A549 (cell line): ENCODE results near the gene FANCC.

ENCODE experiments used
- CBX2 ChIP-seq: fragments of 200-600 bp; sonication (generic); IDR thresholded peaks from 2 replicates; pipeline ENCODE4 v1.6.1; 2016; ENCODE audit warnings: low read depth, mild to moderate bottlenecking, borderline replicate concordance
- FOSL2 ChIP-seq, 2 experiments: fragments of 450-650 bp in 1 of 2; fragments of >200 bp in 1 of 2; sonication (Bioruptor Twin) in 1 of 2; formaldehyde crosslinking; IDR thresholded peaks; 2 replicates each; pipeline versions ENCODE4 v1.5.0 to v1.6.1; 2016 to 2020; ENCODE audit warnings: mild to moderate bottlenecking in 1 of 2, moderate library complexity in 1 of 2
- FOXS1 ChIP-seq: fragments of 250-450 bp; sonication (Bioruptor Pico); IDR thresholded peaks from 2 replicates; pipeline ENCODE4 v1.5.0; 2020; ENCODE audit warnings: mild to moderate bottlenecking, moderate library complexity
- MAFK ChIP-seq: fragments of 450-650 bp; IDR thresholded peaks from 2 replicates; pipeline ENCODE4 v1.6.1; 2014; ENCODE audit not compliant: partially characterized antibody
- NR3C1 ChIP-seq: fragments of >200 bp; sonication (Bioruptor Twin); formaldehyde crosslinking; IDR thresholded peaks from 3 replicates; pipeline ENCODE4 v1.6.1; 2017
- POLR2A ChIP-seq: IDR thresholded peaks from 2 replicates; pipeline ENCODE4 v1.6.1; 2012; ENCODE audit warnings: mild to moderate bottlenecking, low read length
- RAD21 ChIP-seq, 2 experiments: fragments of >200 bp in 1 of 2; sonication (Bioruptor Twin) in 1 of 2; formaldehyde crosslinking in 1 of 2; IDR thresholded peaks in 1 of 2; conservative IDR thresholded peaks in 1 of 2; 2 replicates in 1 of 2; 3 replicates in 1 of 2; pipeline ENCODE4 v1.6.1; 2012 to 2018; ENCODE audit warnings: inconsistent platforms in 1 of 2
- SREBF2 ChIP-seq: fragments of 450-650 bp; IDR thresholded peaks from 2 replicates; pipeline ENCODE4 v1.6.1; 2014; ENCODE audit warnings: mild to moderate bottlenecking, moderate library complexity
- TP53 ChIP-seq: fragments of 250-450 bp; sonication (Bioruptor Pico); IDR thresholded peaks from 2 replicates; pipeline ENCODE4 v1.5.0; 2021; ENCODE audit warnings: mild to moderate bottlenecking, moderate library complexity
- TF ChIP-seq, protein P1 (sequence below): fragments of >200 bp; sonication (Bioruptor Twin); formaldehyde crosslinking; IDR thresholded peaks from 3 replicates; pipeline ENCODE4 v1.5.1; 2016
- TF ChIP-seq, protein P2 (sequence below): fragments of 450-650 bp; IDR thresholded peaks from 2 replicates; pipeline ENCODE4 v1.6.1; 2014; ENCODE audit warnings: antibody characterized with exemption

DNA sequence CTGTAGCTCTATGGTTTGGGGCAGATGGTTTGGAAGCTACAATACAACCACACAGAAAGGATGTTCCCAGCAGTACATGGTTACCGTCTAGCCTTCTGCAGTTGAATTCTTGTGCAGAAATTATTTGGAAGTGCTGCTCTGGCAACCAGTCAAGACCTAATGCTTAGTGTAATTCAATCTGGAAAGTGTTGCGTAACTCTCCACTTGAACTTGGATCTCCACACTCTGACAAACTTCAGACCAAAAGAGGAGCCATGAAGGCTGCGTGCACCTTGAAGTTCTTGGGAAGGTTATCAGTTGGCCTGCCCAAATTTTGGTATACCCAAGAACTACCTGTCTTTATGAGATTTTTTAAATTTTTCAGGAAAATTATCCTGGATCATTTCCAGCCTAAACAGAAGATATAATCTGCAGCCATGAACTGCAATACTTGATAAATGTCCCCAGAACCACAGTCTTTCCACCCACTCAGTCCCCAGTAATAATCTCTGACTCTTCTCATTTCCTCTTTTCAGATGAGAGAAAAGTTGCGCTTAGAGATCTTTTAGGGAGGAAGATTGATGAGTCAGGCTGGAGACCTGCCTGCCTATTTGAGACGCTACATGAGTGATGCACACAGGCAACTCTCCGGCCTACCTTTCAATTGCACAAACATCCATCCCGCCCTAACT, 159.9 kb downstream of the FANCC start:
- TF ChIP-seq CBX2, result no peak
- TF ChIP-seq TP53 (CRISPR knock-in tag), result no peak
- no peak for TF ChIP-seq RAD21 (conservative IDR thresholded peaks at IDR 0.05 in 1 of 2, IDR thresholded peaks at IDR 0.05 in 1 of 2)
- TF ChIP-seq, protein P1, sequence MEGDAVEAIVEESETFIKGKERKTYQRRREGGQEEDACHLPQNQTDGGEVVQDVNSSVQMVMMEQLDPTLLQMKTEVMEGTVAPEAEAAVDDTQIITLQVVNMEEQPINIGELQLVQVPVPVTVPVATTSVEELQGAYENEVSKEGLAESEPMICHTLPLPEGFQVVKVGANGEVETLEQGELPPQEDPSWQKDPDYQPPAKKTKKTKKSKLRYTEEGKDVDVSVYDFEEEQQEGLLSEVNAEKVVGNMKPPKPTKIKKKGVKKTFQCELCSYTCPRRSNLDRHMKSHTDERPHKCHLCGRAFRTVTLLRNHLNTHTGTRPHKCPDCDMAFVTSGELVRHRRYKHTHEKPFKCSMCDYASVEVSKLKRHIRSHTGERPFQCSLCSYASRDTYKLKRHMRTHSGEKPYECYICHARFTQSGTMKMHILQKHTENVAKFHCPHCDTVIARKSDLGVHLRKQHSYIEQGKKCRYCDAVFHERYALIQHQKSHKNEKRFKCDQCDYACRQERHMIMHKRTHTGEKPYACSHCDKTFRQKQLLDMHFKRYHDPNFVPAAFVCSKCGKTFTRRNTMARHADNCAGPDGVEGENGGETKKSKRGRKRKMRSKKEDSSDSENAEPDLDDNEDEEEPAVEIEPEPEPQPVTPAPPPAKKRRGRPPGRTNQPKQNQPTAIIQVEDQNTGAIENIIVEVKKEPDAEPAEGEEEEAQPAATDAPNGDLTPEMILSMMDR, result no peak
- TF ChIP-seq FOSL2 (IDR thresholded peaks at IDR 0.05), result no peak
- no peak for TF ChIP-seq FOSL2 (CRISPR knock-in tag; IDR thresholded peaks at IDR 0.05)
- TF ChIP-seq, protein P2, sequence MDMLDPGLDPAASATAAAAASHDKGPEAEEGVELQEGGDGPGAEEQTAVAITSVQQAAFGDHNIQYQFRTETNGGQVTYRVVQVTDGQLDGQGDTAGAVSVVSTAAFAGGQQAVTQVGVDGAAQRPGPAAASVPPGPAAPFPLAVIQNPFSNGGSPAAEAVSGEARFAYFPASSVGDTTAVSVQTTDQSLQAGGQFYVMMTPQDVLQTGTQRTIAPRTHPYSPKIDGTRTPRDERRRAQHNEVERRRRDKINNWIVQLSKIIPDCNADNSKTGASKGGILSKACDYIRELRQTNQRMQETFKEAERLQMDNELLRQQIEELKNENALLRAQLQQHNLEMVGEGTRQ, result no peak
- TF ChIP-seq FOXS1 (CRISPR knock-in tag), result no peak
- TF ChIP-seq MAFK, result no peak
- no peak for TF ChIP-seq SREBF2
- TF ChIP-seq POLR2A, result no peak
- no peak for TF ChIP-seq NR3C1
